HEK293T (cell line): ENCODE data around the gene TCHP.

ENCODE experiments used
- FOXM1 ChIP-seq: fragments of 450-650 bp; IDR thresholded peaks from 2 replicates; pipeline ENCODE4 v1.6.1; 2017; ENCODE audit warnings: mild to moderate bottlenecking, borderline replicate concordance
- NFRKB ChIP-seq: fragments of 450-650 bp; IDR thresholded peaks from 2 replicates; pipeline ENCODE4 v1.6.1; 2016; ENCODE audit warnings: mild to moderate bottlenecking, moderate library complexity

- TF ChIP-seq NFRKB (no peak), FOXM1 (no peak)
Measured at GRCh38 chr12:109927622-109928021, 27.5 kb downstream of the TCHP start.
